A549 (cell line): Measurements from ENCODE around the gene CENPF.

Experiments used
- CBX2 ChIP-seq: fragments of 200-600 bp; sonication (generic); IDR thresholded peaks from 2 replicates; pipeline ENCODE4 v1.6.1; 2016; ENCODE audit warnings: low read depth, mild to moderate bottlenecking, borderline replicate concordance
- EP300 ChIP-seq, 2 experiments: fragments of >200 bp; sonication (Bioruptor Twin); formaldehyde crosslinking; IDR thresholded peaks; 2 replicates in 1 of 2; 3 replicates in 1 of 2; pipeline ENCODE4 v1.6.1; 2016 to 2017
- JUN ChIP-seq, 2 experiments: fragments of >200 bp; sonication (Bioruptor Twin); formaldehyde crosslinking; IDR thresholded peaks; 2 replicates in 1 of 2; 3 replicates in 1 of 2; pipeline ENCODE4 v1.6.1; 2016 to 2017
- KDM1A ChIP-seq: fragments of 200-600 bp; sonication (generic); IDR thresholded peaks from 2 replicates; pipeline ENCODE4 v1.6.1; 2016; ENCODE audit warnings: low read depth, mild to moderate bottlenecking
- MAZ ChIP-seq: fragments of 150-350 bp; IDR thresholded peaks from 2 replicates; pipeline ENCODE4 v1.6.1; 2014; ENCODE audit warnings: antibody characterized with exemption, low read depth, low read length, borderline replicate concordance
- POLR2A ChIP-seq: IDR thresholded peaks from 2 replicates; pipeline ENCODE4 v1.6.1; 2012; ENCODE audit warnings: mild to moderate bottlenecking, low read length
- RFX5 ChIP-seq: fragments of 450-650 bp; IDR thresholded peaks from 2 replicates; pipeline ENCODE4 v1.7.1; 2014; ENCODE audit warnings: antibody characterized with exemption, mild to moderate bottlenecking, moderate library complexity
- RNF2 ChIP-seq: fragments of 200-600 bp; sonication (generic); IDR thresholded peaks from 2 replicates; pipeline ENCODE4 v1.6.1; 2016; ENCODE audit warnings: low read depth, mild to moderate bottlenecking, antibody characterized with exemption, moderate library complexity, borderline replicate concordance
- ZFP36 ChIP-seq: fragments of 450-650 bp; IDR thresholded peaks from 2 replicates; pipeline ENCODE4 v1.6.1; 2014; ENCODE audit warnings: borderline replicate concordance; ENCODE audit not compliant: partially characterized antibody
- TF ChIP-seq, protein P1 (sequence below): fragments of >200 bp; sonication (Bioruptor Twin); formaldehyde crosslinking; IDR thresholded peaks from 3 replicates; pipeline ENCODE4 v1.5.1; 2016
- TF ChIP-seq, protein P2 (sequence below): IDR thresholded peaks from 2 replicates; pipeline ENCODE4 v1.6.1; 2012
- TF ChIP-seq, protein P3 (sequence below): fragments of 150-350 bp; IDR thresholded peaks from 2 replicates; pipeline ENCODE4 v1.6.1; 2014; ENCODE audit warnings: low read depth, mild to moderate bottlenecking, low read length
- TF ChIP-seq, protein P4 (sequence below): fragments of 200-600 bp; sonication (generic); IDR thresholded peaks from 2 replicates; pipeline ENCODE4 v1.6.1; 2016; ENCODE audit warnings: antibody characterized with exemption, mild to moderate bottlenecking, moderate library complexity

DNA sequence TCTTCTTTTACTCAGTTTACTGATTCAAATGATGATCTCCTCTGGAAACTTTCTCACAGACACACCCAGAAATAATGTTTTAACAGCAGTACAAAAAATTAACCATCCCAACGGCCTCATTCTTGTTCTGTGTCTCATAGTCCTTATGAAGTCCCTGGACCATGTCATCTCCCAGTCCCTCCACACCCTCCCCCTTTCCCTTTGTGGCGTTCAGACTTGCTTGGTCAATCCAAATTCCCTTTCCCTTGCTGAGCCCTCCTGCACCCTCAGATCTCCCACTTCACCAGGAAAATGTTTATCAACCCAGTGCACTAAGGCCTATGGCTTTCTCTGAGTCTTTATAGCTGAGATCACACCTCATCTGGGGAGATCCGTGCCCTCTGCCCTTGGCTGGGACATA, 85.9 kb downstream of the CENPF start:
- TF ChIP-seq, protein P1, sequence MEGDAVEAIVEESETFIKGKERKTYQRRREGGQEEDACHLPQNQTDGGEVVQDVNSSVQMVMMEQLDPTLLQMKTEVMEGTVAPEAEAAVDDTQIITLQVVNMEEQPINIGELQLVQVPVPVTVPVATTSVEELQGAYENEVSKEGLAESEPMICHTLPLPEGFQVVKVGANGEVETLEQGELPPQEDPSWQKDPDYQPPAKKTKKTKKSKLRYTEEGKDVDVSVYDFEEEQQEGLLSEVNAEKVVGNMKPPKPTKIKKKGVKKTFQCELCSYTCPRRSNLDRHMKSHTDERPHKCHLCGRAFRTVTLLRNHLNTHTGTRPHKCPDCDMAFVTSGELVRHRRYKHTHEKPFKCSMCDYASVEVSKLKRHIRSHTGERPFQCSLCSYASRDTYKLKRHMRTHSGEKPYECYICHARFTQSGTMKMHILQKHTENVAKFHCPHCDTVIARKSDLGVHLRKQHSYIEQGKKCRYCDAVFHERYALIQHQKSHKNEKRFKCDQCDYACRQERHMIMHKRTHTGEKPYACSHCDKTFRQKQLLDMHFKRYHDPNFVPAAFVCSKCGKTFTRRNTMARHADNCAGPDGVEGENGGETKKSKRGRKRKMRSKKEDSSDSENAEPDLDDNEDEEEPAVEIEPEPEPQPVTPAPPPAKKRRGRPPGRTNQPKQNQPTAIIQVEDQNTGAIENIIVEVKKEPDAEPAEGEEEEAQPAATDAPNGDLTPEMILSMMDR = no peak
- TF ChIP-seq, protein P2, sequence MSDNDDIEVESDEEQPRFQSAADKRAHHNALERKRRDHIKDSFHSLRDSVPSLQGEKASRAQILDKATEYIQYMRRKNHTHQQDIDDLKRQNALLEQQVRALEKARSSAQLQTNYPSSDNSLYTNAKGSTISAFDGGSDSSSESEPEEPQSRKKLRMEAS = no peak
- TF ChIP-seq EP300 (IDR thresholded peaks at IDR 0.05) = no peak
- no peak for TF ChIP-seq JUN (IDR thresholded peaks at IDR 0.05)
- TF ChIP-seq MAZ = no peak
- no peak for TF ChIP-seq POLR2A
- no peak for TF ChIP-seq RNF2
- no peak for TF ChIP-seq CBX2
- TF ChIP-seq ZFP36 = no peak
- TF ChIP-seq, protein P3, sequence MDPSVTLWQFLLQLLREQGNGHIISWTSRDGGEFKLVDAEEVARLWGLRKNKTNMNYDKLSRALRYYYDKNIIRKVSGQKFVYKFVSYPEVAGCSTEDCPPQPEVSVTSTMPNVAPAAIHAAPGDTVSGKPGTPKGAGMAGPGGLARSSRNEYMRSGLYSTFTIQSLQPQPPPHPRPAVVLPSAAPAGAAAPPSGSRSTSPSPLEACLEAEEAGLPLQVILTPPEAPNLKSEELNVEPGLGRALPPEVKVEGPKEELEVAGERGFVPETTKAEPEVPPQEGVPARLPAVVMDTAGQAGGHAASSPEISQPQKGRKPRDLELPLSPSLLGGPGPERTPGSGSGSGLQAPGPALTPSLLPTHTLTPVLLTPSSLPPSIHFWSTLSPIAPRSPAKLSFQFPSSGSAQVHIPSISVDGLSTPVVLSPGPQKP = no peak
- TF ChIP-seq, protein P4, sequence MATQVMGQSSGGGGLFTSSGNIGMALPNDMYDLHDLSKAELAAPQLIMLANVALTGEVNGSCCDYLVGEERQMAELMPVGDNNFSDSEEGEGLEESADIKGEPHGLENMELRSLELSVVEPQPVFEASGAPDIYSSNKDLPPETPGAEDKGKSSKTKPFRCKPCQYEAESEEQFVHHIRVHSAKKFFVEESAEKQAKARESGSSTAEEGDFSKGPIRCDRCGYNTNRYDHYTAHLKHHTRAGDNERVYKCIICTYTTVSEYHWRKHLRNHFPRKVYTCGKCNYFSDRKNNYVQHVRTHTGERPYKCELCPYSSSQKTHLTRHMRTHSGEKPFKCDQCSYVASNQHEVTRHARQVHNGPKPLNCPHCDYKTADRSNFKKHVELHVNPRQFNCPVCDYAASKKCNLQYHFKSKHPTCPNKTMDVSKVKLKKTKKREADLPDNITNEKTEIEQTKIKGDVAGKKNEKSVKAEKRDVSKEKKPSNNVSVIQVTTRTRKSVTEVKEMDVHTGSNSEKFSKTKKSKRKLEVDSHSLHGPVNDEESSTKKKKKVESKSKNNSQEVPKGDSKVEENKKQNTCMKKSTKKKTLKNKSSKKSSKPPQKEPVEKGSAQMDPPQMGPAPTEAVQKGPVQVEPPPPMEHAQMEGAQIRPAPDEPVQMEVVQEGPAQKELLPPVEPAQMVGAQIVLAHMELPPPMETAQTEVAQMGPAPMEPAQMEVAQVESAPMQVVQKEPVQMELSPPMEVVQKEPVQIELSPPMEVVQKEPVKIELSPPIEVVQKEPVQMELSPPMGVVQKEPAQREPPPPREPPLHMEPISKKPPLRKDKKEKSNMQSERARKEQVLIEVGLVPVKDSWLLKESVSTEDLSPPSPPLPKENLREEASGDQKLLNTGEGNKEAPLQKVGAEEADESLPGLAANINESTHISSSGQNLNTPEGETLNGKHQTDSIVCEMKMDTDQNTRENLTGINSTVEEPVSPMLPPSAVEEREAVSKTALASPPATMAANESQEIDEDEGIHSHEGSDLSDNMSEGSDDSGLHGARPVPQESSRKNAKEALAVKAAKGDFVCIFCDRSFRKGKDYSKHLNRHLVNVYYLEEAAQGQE = no peak
- no peak for TF ChIP-seq KDM1A
- TF ChIP-seq RFX5 = no peak
